MM.1S (cell line): ENCODE measurements around the gene INSRR.

Experiments used
- CTCF ChIP-seq: fragments of 300-600 bp; sonication (generic); IDR thresholded peaks from 2 replicates; pipeline ENCODE4 v1.5.1; 2016; ENCODE audit warnings: antibody characterized with exemption, low read length, mixed read lengths
- EZH2 ChIP-seq: fragments of 300-600 bp; sonication (generic); optimal IDR thresholded peaks from 2 replicates; pipeline ENCODE3; 2017; ENCODE audit warnings: low read depth, mild to moderate bottlenecking, antibody characterized with exemption, low read length, mixed read lengths

DNA sequence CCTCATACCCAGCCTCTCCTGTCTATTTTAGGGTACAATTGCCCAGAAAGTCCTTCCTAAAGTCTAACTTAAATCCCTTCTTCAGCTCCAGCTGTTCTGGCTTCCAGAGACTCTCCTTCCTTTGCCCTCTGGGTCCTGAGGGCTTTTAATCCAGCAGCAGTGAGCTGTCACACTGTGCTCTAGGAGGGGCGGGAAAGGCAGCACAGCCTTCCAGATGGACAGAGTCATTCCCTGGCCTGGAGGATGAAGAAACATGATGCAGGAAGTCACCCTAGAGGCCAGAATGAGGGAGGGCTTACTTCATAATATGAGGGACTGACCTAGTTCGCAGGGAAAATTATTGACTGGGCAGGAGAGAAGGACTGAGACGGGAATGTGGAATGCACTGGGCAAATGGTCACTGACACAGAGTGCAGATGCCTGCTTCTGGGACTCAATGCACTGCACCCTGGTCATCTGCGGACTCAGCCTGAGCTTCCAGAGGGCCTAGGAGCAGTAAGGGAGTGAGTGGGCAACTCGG is 43.5 kb downstream of the INSRR start:
- TF ChIP-seq CTCF (no peak), EZH2 (no peak)
